Nephron (organoid): ENCODE data around the gene CD160.
"Not testable (repeated sequence)": the region's sequence is repeated elsewhere in the genome, so short reads cannot be mapped to it uniquely, and the experiment has no call there.

Experiments
- H3K27ac Mint-ChIP-seq, 3 experiments: 2 replicates each; pipeline ENCODE4 v1.8.0; 2020; ENCODE audit warnings: mixed read lengths in 3 of 3, mild to moderate bottlenecking in 2 of 3, moderate library complexity in 1 of 3
- H3K27me3 Mint-ChIP-seq: 2 replicates; pipeline ENCODE4 v1.8.0; 2021; ENCODE audit warnings: low read depth, mild to moderate bottlenecking, moderate library complexity, mixed read lengths
- H3K36me3 Mint-ChIP-seq: 2 replicates; pipeline ENCODE4 v1.8.0; 2020; ENCODE audit warnings: low read depth, mixed read lengths
- H3K4me1 Mint-ChIP-seq: 2 replicates; pipeline ENCODE4 v1.8.0; 2020; ENCODE audit warnings: mixed read lengths
- H3K4me3 Mint-ChIP-seq, 3 experiments: 2 replicates each; pipeline ENCODE4 v1.8.0; 2020; ENCODE audit warnings: mild to moderate bottlenecking in 3 of 3, mixed read lengths in 3 of 3, moderate library complexity in 2 of 3
- H3K9me3 Mint-ChIP-seq: 2 replicates; pipeline ENCODE4 v1.8.0; 2020; ENCODE audit warnings: mixed read lengths
- TF ChIP-seq, protein P1 (sequence below), 3 experiments: fragments of 200-600 bp; sonication (generic); IDR thresholded peaks; one replicate each; pipeline ENCODE4 v1.5.0; 2021; ENCODE audit warnings: antibody characterized with exemption in 3 of 3; ENCODE audit not compliant: unreplicated experiment in 3 of 3

Gene CD160

DNA sequence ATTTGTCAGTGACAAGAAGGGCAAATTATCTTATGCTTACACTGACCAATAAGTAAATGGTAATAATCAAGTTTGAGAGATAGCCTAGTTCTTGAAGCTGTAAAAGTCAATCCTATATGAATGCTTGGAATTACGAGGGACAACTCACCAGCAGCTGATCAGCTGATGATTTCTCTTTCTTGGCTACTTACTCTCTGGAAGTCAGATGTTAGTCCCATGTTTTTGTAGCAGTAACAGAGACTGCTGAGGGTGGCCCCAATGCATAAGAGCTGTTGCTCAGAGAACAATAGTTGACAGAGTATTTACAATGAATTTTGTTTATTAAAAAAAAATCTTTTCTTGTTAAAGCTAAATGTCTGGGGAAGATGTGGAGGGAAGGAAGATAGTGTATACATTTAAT is 39.3 kb downstream of the CD160 start:
- Mint-ChIP-seq H3K9me3 (peaks cover 16% of the 10 kb centered on the region), H3K27ac (no peak overlapping the region), H3K4me3 (no peak overlapping the region), H3K27me3 (no peaks in the 10 kb centered on the region), H3K4me1 (no peaks in the 10 kb centered on the region), H3K36me3 (peaks cover 84% of the 10 kb centered on the region)
- TF ChIP-seq, protein P1, sequence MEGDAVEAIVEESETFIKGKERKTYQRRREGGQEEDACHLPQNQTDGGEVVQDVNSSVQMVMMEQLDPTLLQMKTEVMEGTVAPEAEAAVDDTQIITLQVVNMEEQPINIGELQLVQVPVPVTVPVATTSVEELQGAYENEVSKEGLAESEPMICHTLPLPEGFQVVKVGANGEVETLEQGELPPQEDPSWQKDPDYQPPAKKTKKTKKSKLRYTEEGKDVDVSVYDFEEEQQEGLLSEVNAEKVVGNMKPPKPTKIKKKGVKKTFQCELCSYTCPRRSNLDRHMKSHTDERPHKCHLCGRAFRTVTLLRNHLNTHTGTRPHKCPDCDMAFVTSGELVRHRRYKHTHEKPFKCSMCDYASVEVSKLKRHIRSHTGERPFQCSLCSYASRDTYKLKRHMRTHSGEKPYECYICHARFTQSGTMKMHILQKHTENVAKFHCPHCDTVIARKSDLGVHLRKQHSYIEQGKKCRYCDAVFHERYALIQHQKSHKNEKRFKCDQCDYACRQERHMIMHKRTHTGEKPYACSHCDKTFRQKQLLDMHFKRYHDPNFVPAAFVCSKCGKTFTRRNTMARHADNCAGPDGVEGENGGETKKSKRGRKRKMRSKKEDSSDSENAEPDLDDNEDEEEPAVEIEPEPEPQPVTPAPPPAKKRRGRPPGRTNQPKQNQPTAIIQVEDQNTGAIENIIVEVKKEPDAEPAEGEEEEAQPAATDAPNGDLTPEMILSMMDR (IDR thresholded peaks at IDR 0.05; ENCODE audit: unreplicated experiment in 3 of 3), result no peak

DNA sequence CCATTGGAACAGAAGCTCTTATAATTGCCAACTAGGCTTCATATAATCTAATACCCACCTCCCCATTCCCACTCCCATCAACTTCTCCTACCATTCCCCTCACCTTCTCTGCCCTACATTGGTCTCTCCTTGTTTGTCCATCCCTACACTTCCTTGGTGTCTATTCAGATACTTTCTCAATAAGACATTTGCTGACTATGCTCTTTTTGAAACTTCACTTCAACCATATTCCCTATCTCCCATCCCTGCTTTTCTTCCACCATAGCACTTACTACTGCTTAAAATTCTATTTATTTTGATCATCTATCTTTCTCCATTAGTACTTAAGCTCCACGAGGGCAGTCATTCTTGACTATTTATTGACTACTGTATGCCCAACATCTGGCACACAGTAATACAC is 40.4 kb downstream of the CD160 start:
- Mint-ChIP-seq H3K4me3 (no peak overlapping the region), H3K27me3 (no peaks in the 10 kb centered on the region), H3K27ac (no peak overlapping the region), H3K9me3 (peaks cover 19% of the 10 kb centered on the region), H3K36me3 (peaks cover 88% of the 10 kb centered on the region), H3K4me1 (no peaks in the 10 kb centered on the region)
- TF ChIP-seq, protein P1 (IDR thresholded peaks at IDR 0.05; ENCODE audit: unreplicated experiment in 3 of 3), result no peak

DNA sequence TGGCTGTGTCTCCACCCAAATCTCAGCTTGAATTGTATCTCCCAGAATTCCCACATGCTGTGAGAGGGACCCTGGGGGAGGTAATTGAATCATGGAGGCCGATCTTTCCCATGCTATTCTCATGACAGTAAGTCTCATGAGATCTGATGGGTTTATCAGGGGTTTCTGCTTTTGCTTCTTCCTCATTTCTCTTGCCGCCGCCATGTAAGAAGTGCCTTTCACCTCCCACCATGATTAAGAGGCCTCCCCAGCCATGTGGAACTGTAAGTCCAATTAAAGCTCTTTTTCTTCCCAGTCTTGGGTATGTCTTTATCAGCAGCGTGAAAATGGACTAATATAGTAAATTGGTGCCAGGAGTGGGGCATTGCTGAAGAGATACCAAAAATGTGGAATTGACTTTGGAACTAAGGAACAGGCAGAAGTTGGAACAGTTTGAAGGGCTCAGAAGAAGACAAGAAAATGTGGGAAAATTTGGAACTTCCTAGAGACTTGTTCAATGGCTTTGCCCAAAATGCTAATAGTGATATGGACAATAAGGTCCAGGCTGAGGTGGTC is 41.2 kb downstream of the CD160 start:
- not testable (repeated sequence) for H3K4me1 Mint-ChIP-seq, H3K27ac Mint-ChIP-seq, H3K4me3 Mint-ChIP-seq, H3K27me3 Mint-ChIP-seq
- peaks cover 91% of the 10 kb centered on the region for H3K36me3 Mint-ChIP-seq
- peaks cover 19% of the 10 kb centered on the region for H3K9me3 Mint-ChIP-seq

DNA sequence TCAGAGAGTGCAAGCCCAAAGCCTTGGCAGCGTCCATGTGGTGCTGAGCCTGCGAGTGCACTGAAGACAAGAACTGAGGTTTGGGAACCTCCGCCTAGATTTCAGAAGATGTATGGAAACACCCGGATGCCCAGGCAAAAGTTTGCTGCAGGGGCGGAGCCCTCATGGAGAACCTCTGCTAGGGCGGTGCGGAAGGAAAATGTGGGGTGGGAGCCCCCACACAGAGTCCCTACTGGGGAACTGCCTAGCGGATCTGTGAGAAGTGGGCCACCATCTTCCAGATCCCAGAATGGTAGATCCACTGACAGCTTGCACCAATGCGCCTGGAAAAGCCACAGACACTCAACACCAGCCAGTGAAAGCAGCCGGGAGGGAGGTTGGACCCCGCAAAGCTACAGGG is 42.2 kb downstream of the CD160 start:
- H3K4me3 Mint-ChIP-seq, H3K27me3 Mint-ChIP-seq: not testable (repeated sequence)

DNA sequence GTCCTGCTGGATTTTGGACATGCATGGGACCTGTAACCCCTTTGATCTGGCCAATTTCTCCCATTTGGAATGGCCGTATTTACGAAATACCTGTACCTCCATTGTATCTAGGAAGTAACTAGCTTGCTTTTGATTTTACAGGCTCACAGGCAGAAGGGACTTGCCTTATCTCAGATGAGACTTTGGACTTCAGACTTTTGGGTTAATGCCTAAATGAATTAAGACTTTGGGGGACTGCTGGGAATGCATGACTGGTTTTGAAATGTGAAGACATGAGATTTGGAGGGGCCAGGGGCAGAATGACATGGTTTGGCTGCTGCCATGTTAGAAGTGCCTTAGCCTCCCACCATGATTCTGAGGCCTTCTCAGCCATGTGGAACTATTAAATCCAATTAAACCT is 42.7 kb downstream of the CD160 start:
- not testable (repeated sequence) for H3K27me3 Mint-ChIP-seq, H3K4me3 Mint-ChIP-seq, H3K27ac Mint-ChIP-seq, H3K4me1 Mint-ChIP-seq
- peaks cover 25% of the 10 kb centered on the region for H3K9me3 Mint-ChIP-seq
- H3K36me3 Mint-ChIP-seq, result peaks cover 87% of the 10 kb centered on the region

More for the DNA sequence above, 42.2 kb downstream of the CD160 start:
- H3K27ac Mint-ChIP-seq, H3K4me1 Mint-ChIP-seq: not testable (repeated sequence)
- Mint-ChIP-seq H3K36me3 (peaks cover 92% of the 10 kb centered on the region), H3K9me3 (peaks cover 25% of the 10 kb centered on the region)

DNA sequence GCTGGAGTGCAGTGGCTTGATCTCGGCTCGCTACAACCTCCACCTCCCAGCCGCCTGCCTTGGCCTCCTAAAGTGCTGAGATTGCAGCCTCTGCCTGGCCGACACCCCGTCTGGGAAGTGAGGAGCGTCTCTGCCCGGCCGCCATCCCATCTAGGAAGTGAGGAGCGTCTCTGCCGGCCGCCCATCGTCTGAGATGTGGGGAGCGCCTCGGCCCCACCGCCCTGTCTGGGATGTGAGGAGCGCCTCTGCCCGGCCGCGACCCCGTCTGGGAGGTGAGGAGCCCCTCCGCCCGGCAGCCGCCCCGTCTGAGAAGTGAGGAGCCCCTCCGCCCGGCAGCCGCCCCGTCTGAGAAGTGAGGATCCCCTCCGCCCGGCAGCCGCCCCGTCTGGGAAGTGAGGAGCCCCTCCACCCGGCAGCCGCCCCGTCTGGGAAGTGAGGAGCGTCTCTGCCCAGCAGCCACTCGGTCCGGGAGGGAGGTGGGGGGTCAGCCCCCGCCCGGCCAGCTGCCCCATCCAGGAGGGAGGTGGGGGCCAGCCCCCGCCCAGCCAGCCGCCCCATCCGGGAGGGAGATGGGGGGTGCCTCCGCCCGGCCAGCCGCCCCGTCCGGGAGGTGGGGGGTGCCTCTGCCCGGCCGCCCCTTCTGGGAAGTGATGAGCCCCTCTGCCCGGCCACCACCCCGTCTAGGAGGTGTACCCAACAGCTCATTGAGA is 45.1 kb downstream of the CD160 start:
- not testable (repeated sequence) for H3K4me3 Mint-ChIP-seq, H3K4me1 Mint-ChIP-seq
- H3K36me3 Mint-ChIP-seq, result peaks cover 85% of the 10 kb centered on the region

DNA sequence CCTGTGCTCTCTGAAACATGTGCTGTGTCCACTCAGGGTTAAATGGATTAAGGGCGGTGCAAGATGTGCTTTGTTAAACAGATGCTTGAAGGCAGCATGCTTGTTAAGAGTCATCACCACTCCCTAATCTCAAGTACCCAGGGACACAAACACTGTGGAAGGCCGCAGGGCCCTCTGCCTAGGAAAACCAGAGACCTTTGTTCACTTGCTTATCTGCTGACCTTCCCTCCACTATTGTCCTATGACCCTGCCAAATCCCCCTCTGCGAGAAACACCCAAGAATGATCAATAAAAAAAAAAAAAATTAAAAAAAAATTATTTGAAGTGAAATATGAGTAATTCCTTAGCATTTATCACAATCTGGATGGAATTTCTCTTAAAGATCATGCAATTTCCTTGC is 45.8 kb downstream of the CD160 start:
- Mint-ChIP-seq H3K9me3 (peaks cover 25% of the 10 kb centered on the region), H3K36me3 (peaks cover 84% of the 10 kb centered on the region)

More for the DNA sequence above, 45.1 kb downstream of the CD160 start:
- not testable (repeated sequence) for H3K27me3 Mint-ChIP-seq, H3K27ac Mint-ChIP-seq
- peaks cover 25% of the 10 kb centered on the region for H3K9me3 Mint-ChIP-seq

DNA sequence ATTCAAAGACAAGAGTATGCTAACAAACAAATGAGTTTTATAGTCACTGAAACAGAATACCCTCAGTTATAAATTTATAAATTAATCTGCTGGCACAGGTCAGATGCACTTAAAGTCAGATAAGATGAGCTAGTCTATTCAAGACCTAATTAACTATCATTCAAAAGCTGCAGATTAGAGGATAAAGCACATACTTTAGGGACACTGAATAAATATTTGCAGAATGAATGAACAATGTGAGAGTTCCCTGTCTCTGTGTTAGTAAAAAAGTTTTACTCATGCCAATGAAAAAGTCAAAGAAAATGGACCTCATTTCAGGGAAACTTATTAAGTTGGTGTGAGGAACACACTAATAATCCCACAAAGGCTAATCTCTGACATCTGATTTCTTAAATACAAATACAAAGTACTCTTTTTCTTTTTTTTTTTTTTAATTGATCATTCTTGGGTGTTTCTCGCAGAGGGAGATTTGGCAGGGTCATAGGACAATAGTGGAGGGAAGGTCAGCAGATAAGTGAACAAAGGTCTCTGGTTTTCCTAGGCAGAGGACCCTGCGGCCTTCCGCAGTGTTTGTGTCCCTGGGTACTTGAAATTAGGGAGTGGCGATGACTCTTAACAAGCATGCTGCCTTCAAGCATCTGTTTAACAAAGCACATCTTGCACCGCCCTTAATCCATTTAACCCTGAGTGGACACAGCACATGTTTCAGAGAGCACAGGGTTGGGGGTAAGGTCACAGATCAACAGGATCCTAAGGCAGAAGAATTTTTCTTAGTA is 46.5 kb downstream of the CD160 start:
- not testable (repeated sequence) for H3K4me3 Mint-ChIP-seq, H3K27ac Mint-ChIP-seq, H3K27me3 Mint-ChIP-seq, H3K4me1 Mint-ChIP-seq
- H3K36me3 Mint-ChIP-seq, result peaks cover 84% of the 10 kb centered on the region
- peaks cover 21% of the 10 kb centered on the region for H3K9me3 Mint-ChIP-seq

More for the DNA sequence above, 45.8 kb downstream of the CD160 start:
- H3K27ac Mint-ChIP-seq, H3K4me1 Mint-ChIP-seq, H3K4me3 Mint-ChIP-seq, H3K27me3 Mint-ChIP-seq: not testable (repeated sequence)

DNA sequence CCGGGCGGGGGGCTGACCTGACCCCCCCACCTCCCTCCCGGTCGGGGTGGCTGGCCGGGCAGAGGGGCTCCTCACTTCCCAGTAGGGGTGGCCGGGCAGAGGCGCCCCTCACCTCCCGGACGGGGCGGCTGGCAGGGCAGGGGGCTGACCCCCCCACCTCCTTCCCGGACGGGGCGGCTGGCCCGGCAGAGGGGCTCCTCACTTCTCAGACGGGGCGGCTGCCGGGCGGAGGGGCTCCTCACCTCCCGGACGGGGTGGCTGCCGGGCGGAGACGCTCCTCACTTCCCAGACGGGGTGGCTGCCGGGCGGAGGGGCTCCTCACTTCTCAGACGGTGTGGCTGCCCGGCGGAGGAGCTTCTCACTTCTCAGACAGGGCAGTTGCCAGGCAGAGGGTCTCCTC is 47.6 kb downstream of the CD160 start:
- H3K36me3 Mint-ChIP-seq, result peaks cover 84% of the 10 kb centered on the region
- H3K4me3 Mint-ChIP-seq, H3K27ac Mint-ChIP-seq, H3K4me1 Mint-ChIP-seq, H3K27me3 Mint-ChIP-seq: not testable (repeated sequence)
- peaks cover 16% of the 10 kb centered on the region for H3K9me3 Mint-ChIP-seq

DNA sequence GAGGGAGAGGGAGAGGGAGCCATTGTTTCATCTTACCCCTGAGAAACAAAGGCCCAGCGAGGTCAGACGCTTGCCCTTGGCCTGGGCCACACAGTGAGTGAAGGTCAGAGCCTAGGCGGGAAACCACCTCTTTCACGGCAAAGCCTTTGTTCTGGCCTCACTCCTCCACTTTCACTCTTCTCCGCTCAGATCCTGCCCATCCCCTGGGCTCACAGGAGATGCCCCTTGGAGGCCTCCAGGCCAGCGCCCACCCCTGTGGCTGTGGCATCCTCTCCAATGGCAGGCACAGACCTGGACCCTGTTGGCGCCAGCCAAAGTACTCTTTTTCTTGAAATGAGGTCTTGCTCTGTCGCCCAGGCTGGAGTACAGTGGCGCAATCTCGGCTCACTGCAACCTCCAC is 48.7 kb downstream of the CD160 start:
- H3K4me3 Mint-ChIP-seq, H3K9me3 Mint-ChIP-seq, H3K4me1 Mint-ChIP-seq, H3K27me3 Mint-ChIP-seq, H3K27ac Mint-ChIP-seq: not testable (repeated sequence)
- H3K36me3 Mint-ChIP-seq, result peaks cover 84% of the 10 kb centered on the region
